ENCODE results near the gene PIGL. TPM values are rescaled to one million over a fixed set of nuclear protein-coding genes. Genes with fewer than 3 reads are reported as not detected.
"Not testable (repeated sequence)": the region's sequence is repeated elsewhere in the genome, so short reads cannot be mapped to it uniquely, and the experiment has no call there.

Gene PIGL
- total RNA-seq, 2 donors from 2014 or later: 41.1 to 57.0 TPM

- no peaks in the 10 kb centered on the region for H3K27me3 ChIP-seq (ENCODE audit: control insufficient read depth, insufficient read depth, low read length, poor library complexity, severe bottlenecking)
- WGBS, 2 experiments (ENCODE audit: insufficient coverage in 1 of 2, insufficient read length in 1 of 2): 85 to 90% methylated on average over 7 to 8 of the region's 8 CpGs
- peaks cover 28% of the 10 kb centered on the region for H3K36me3 Mint-ChIP-seq (ENCODE audit: low read depth)
Measured at GRCh38 chr17:16306211-16306610, 89.2 kb downstream of the PIGL start.

GRCh38 chr17:16312061-16312460 is 95.1 kb downstream of the PIGL start:
- H3K4me1 Mint-ChIP-seq; DNase-seq; H3K27ac Mint-ChIP-seq; H3K4me3 Mint-ChIP-seq; H3K27ac ChIP-seq (ENCODE audit: low read depth, low read length); H3K9ac ChIP-seq (ENCODE audit: extremely low read depth, low read length, poor library complexity, severe bottlenecking); H3K4me1 ChIP-seq (ENCODE audit: control insufficient read depth, insufficient read depth, low read length); H3K4me3 ChIP-seq (ENCODE audit: low read length); H3K27me3 Mint-ChIP-seq (ENCODE audit: insufficient read depth); H3K27me3 ChIP-seq (ENCODE audit: control insufficient read depth, insufficient read depth, low read length, poor library complexity, severe bottlenecking): not testable (repeated sequence)
- Mint-ChIP-seq H3K36me3 (ENCODE audit: low read depth) (peaks cover 44% of the 10 kb centered on the region), H3K9me3 (peaks cover 23% of the 10 kb centered on the region)
- WGBS, 2 experiments (ENCODE audit: insufficient coverage in 1 of 2, insufficient read length in 1 of 2): 97 to 98% methylated on average over 8 to 24 of the region's 34 CpGs
- H3K36me3 ChIP-seq (ENCODE audit: control insufficient read depth, insufficient read depth, low read length): peaks cover 25% of the 10 kb centered on the region
- H3K9me3 ChIP-seq (ENCODE audit: control insufficient read depth, low read length): peaks cover 11% of the 10 kb centered on the region

More at GRCh38 chr17:16306211-16306610, 89.2 kb downstream of the PIGL start:
- Histone ChIP-seq H3K4me3 (ENCODE audit: low read length) (no peak overlapping the region), H3K9me3 (ENCODE audit: control insufficient read depth, low read length) (no peaks in the 10 kb centered on the region), H3K4me1 (ENCODE audit: control insufficient read depth, insufficient read depth, low read length) (no peaks in the 10 kb centered on the region), H3K27ac (ENCODE audit: low read depth, low read length) (no peak overlapping the region), H3K9ac (ENCODE audit: extremely low read depth, low read length, poor library complexity, severe bottlenecking) (no peak overlapping the region), H3K36me3 (ENCODE audit: control insufficient read depth, insufficient read depth, low read length) (peaks cover 17% of the 10 kb centered on the region)
- Mint-ChIP-seq H3K4me1 (no peaks in the 10 kb centered on the region), H3K4me3 (no peak overlapping the region), H3K9me3 (peaks cover 5% of the 10 kb centered on the region), H3K27me3 (ENCODE audit: insufficient read depth) (no peaks in the 10 kb centered on the region), H3K27ac (no peak overlapping the region)
- TF ChIP-seq, protein P1, sequence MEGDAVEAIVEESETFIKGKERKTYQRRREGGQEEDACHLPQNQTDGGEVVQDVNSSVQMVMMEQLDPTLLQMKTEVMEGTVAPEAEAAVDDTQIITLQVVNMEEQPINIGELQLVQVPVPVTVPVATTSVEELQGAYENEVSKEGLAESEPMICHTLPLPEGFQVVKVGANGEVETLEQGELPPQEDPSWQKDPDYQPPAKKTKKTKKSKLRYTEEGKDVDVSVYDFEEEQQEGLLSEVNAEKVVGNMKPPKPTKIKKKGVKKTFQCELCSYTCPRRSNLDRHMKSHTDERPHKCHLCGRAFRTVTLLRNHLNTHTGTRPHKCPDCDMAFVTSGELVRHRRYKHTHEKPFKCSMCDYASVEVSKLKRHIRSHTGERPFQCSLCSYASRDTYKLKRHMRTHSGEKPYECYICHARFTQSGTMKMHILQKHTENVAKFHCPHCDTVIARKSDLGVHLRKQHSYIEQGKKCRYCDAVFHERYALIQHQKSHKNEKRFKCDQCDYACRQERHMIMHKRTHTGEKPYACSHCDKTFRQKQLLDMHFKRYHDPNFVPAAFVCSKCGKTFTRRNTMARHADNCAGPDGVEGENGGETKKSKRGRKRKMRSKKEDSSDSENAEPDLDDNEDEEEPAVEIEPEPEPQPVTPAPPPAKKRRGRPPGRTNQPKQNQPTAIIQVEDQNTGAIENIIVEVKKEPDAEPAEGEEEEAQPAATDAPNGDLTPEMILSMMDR (conservative IDR thresholded peaks at IDR 0.05): no peak
- no peak for DNase-seq

GRCh38 chr17:16313139-16314090 is 96.4 kb downstream of the PIGL start:
- Mint-ChIP-seq H3K9me3 (peaks cover 23% of the 10 kb centered on the region), H3K27ac (no peak overlapping the region), H3K27me3 (ENCODE audit: insufficient read depth) (no peaks in the 10 kb centered on the region), H3K4me3 (no peak overlapping the region), H3K36me3 (ENCODE audit: low read depth) (peaks cover 47% of the 10 kb centered on the region), H3K4me1 (peaks cover 6% of the 10 kb centered on the region)
- no peaks in the 10 kb centered on the region for H3K4me1 ChIP-seq (ENCODE audit: control insufficient read depth, insufficient read depth, low read length)
- H3K27ac ChIP-seq (ENCODE audit: low read depth, low read length): no peak overlapping the region
- no peaks in the 10 kb centered on the region for H3K27me3 ChIP-seq (ENCODE audit: control insufficient read depth, insufficient read depth, low read length, poor library complexity, severe bottlenecking)
- H3K36me3 ChIP-seq (ENCODE audit: control insufficient read depth, insufficient read depth, low read length): peaks cover 30% of the 10 kb centered on the region
- H3K9me3 ChIP-seq (ENCODE audit: control insufficient read depth, low read length): peaks cover 11% of the 10 kb centered on the region
- TF ChIP-seq, protein P1 (conservative IDR thresholded peaks at IDR 0.05): no peak
- no peak overlapping the region for H3K9ac ChIP-seq (ENCODE audit: extremely low read depth, low read length, poor library complexity, severe bottlenecking)
- WGBS, 2 experiments (ENCODE audit: insufficient coverage in 1 of 2, insufficient read length in 1 of 2): 92 to 94% methylated on average over 5 to 7 of the region's 7 CpGs
- H3K4me3 ChIP-seq (ENCODE audit: low read length): peak overlapping the region; percentile 4
- no peak for DNase-seq

All from endodermal cell (in vitro differentiated cells).